B cell (primary cell): Measurements from ENCODE around the gene PRKG2. TPM values are rescaled to one million over a fixed set of nuclear protein-coding genes. Genes with fewer than 3 reads are reported as not detected.

ENCODE experiments used
- ATAC-seq: fragments of 200-7000 bp; cut with Tn5 transposase; one replicate; pipeline ENCODE4 v1.10.0; 2021; ENCODE audit warnings: low read depth, mild to moderate bottlenecking, moderate number of reproducible peaks, moderate library complexity
- CTCF ChIA-PET: fragments of 350-600 bp; sonication (Branson Sonifier 250); formaldehyde crosslinking; loops from one replicate; lab custom pipeline; 2021; ENCODE audit warnings: antibody characterized with exemption, inconsistent platforms; lab: Charles Lee
- POLR2A ChIA-PET: fragments of 350-600 bp; sonication (Branson Sonifier 250); formaldehyde crosslinking; loops from one replicate; lab custom pipeline; 2021; ENCODE audit warnings: antibody characterized with exemption; lab: Charles Lee
- DNase-seq: peaks from one replicate; pipeline ENCODE4 v3.0.0; 2013
- H2AFZ ChIP-seq: 2 replicates; pipeline ENCODE4 v1.6.1; 2012; ENCODE audit warnings: mild to moderate bottlenecking, low read depth, low read length; ENCODE audit not compliant: insufficient read depth, poor library complexity, severe bottlenecking
- H3K27ac ChIP-seq, 2 donors: 1 replicate in 1 of 2; 2 replicates in 1 of 2; pipeline ENCODE4 v1.5.1; 2012 to 2013; ENCODE audit warnings: low read length in 2 of 2, mild to moderate bottlenecking in 2 of 2, moderate library complexity in 1 of 2
- H3K27me3 ChIP-seq, 4 experiments: fragments of 200-600 bp in 1 of 4; sonication (generic) in 1 of 4; replicated peaks in 1 of 4; 1 replicate in 2 of 4; 2 replicates in 2 of 4; pipeline versions ENCODE4 v1.6.1 to v1.7.0; 2013 to 2016; ENCODE audit warnings: low read length in 3 of 4, mild to moderate bottlenecking in 2 of 4, mixed read lengths in 1 of 4, moderate library complexity in 1 of 4; ENCODE audit not compliant: insufficient read depth in 4 of 4, control insufficient read depth in 3 of 4; ENCODE audit errors: control extremely low read depth in 1 of 4
- H3K36me3 ChIP-seq, 2 experiments: replicated peaks in 1 of 2; 1 replicate in 1 of 2; 2 replicates in 1 of 2; pipeline versions ENCODE4 v1.6.1 to v1.7.1; 2013; ENCODE audit warnings: low read length in 1 of 2; ENCODE audit not compliant: insufficient read depth in 2 of 2, control insufficient read depth in 1 of 2; ENCODE audit errors: control extremely low read depth in 1 of 2, extremely low read depth in 1 of 2
- H3K4me1 ChIP-seq, 2 donors: fragments of 200-600 bp in 1 of 2; sonication (generic) in 1 of 2; 1 replicate in 1 of 2; 2 replicates in 1 of 2; pipeline versions ENCODE4 v1.5.1 to v1.6.1; 2013 to 2017; ENCODE audit warnings: low read length in 2 of 2; ENCODE audit not compliant: control insufficient read depth in 2 of 2, insufficient read depth in 2 of 2
- H3K4me2 ChIP-seq: replicated peaks from 2 replicates; pipeline ENCODE3; 2012; ENCODE audit warnings: mild to moderate bottlenecking, low read depth, low read length; ENCODE audit not compliant: poor library complexity, severe bottlenecking
- H3K4me3 ChIP-seq, 5 experiments: fragments of 200-600 bp in 1 of 5; sonication (generic) in 1 of 5; 1 replicate in 3 of 5; 2 replicates in 2 of 5; pipeline versions ENCODE4 v1.5.1 to v1.7.0; 2011 to 2016; ENCODE audit warnings: low read length in 4 of 5, mild to moderate bottlenecking in 4 of 5, low read depth in 2 of 5, control low read depth in 1 of 5, moderate library complexity in 1 of 5; ENCODE audit not compliant: insufficient read depth in 1 of 5; ENCODE audit errors: control extremely low read depth in 1 of 5, extremely low read depth in 1 of 5
- H3K79me2 ChIP-seq: fragments of 200-600 bp; sonication (generic); one replicate; pipeline ENCODE4 v1.6.0; 2016; ENCODE audit warnings: low read length; ENCODE audit not compliant: control insufficient read depth, insufficient read depth
- H3K9ac ChIP-seq: fragments of 200-600 bp; sonication (generic); 2 replicates; pipeline ENCODE4 v1.6.1; 2017; ENCODE audit warnings: mild to moderate bottlenecking, low read length, moderate library complexity
- H3K9me3 ChIP-seq, 3 donors: one replicate each; pipeline versions ENCODE4 v1.6.1 to v1.7.1; 2013; ENCODE audit warnings: low read length in 2 of 3; ENCODE audit not compliant: control insufficient read depth in 2 of 3, insufficient read depth in 1 of 3; ENCODE audit errors: control extremely low read depth in 1 of 3
- H4K20me1 ChIP-seq: 2 replicates; pipeline ENCODE4 v1.6.0; 2012; ENCODE audit warnings: mild to moderate bottlenecking, low read length; ENCODE audit not compliant: insufficient read depth, control insufficient read depth, poor library complexity, severe bottlenecking
- H3K27ac Mint-ChIP-seq: one replicate; pipeline ENCODE4 v1.8.0; 2021; ENCODE audit warnings: mixed read lengths
- H3K27me3 Mint-ChIP-seq: one replicate; pipeline ENCODE4 v1.8.0; 2021; ENCODE audit warnings: mixed read lengths
- H3K4me1 Mint-ChIP-seq: one replicate; pipeline ENCODE4 v1.8.0; 2021; ENCODE audit warnings: mixed read lengths
- H3K4me3 Mint-ChIP-seq: one replicate; pipeline ENCODE4 v1.8.0; 2021; ENCODE audit warnings: mixed read lengths
- H3K9me3 Mint-ChIP-seq: one replicate; pipeline ENCODE4 v1.8.0; 2022; ENCODE audit warnings: mixed read lengths; ENCODE audit not compliant: insufficient read depth
- EZH2 ChIP-seq: IDR thresholded peaks from 2 replicates; pipeline ENCODE4 v1.6.1; 2012; ENCODE audit warnings: borderline replicate concordance, low read depth, mild to moderate bottlenecking, moderate library complexity, low read length; ENCODE audit not compliant: insufficient read depth, poor library complexity, severe bottlenecking
- WGBS: methylation state at CpG from one replicate; pipeline ENCODE4 v1.1.5; 2013; ENCODE audit warnings: missing lambda C conversion rate; ENCODE audit not compliant: insufficient coverage; 5-methylcytosine and 5-hydroxymethylcytosine counted together
- intact Hi-C: fragments of 100-400 bp; cut with micrococcal nuclease; formaldehyde crosslinking; loops from one replicate; pipeline ENCODE4 v1.10.0; 2022
- polyA plus RNA-seq: library from polyadenylated mRNA; depleted of rRNA; stranded (reverse); fragments of >200 nt; gene quantifications from 2 replicates; pipeline ENCODE4 v1.2.3, GENCODE V29; 2012
- total RNA-seq, 2 donors: library from RNA; stranded (reverse); fragments of 120-200 nt in 1 of 2; gene quantifications; 1 replicate in 1 of 2; 2 replicates in 1 of 2; pipeline versions ENCODE4 v1.2.3 to v1.2.4, GENCODE V29; 2013 to 2022
- TF ChIP-seq, protein P1 (sequence below): fragments of 200-600 bp; IDR thresholded peaks from one replicate; pipeline ENCODE4 v1.8.0; 2022; ENCODE audit warnings: antibody characterized with exemption, mild to moderate bottlenecking

PRKG2 gene
- total and polyA plus RNA-seq, 2 donors (not counting 1 experiment from before 2014, with no cell fraction given) = 0.61 to 0.86 TPM

DNA sequence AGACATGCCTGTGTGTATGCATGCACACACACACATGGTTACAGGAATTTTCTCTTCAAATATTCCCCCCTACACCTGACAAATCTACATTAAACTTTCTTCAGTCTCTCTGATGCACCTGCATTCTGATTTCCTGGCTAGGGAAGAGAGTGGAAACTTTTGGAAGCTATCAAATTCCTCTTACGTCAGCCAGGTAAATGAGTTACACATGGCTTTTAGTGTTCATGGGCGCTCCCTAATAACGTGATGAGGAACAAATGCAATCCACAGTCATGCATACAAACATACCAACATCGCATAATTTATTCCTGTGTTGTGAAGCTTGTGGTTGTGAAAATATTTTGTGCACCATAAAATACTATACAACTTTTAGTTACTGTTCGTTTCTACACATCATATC is 149.6 kb downstream of the PRKG2 start:
- Mint-ChIP-seq H3K4me1 (peaks cover 8% of the 10 kb centered on the region), H3K27me3 (peaks cover 18% of the 10 kb centered on the region), H3K4me3 (no peak overlapping the region), H3K9me3 (no peaks in the 10 kb centered on the region), H3K27ac (no peak overlapping the region)
- Histone ChIP-seq H4K20me1 (no peaks in the 10 kb centered on the region), H3K4me2 (no peak overlapping the region), H2AFZ (no peak overlapping the region), H3K4me1 (peaks cover 0 to 3% of the 10 kb centered on the region in 2 donors), H3K9ac (no peak overlapping the region), H3K36me3 (no peaks in the 10 kb centered on the region), H3K4me3 (no peak overlapping the region), H3K27ac (no peak overlapping the region), H3K79me2 (no peaks in the 10 kb centered on the region), H3K9me3 (no peaks in the 10 kb centered on the region), H3K27me3 (no peaks in the 10 kb centered on the region)
- POLR2A ChIA-PET = no interaction called here
- no peak for DNase-seq
- TF ChIP-seq, protein P1, sequence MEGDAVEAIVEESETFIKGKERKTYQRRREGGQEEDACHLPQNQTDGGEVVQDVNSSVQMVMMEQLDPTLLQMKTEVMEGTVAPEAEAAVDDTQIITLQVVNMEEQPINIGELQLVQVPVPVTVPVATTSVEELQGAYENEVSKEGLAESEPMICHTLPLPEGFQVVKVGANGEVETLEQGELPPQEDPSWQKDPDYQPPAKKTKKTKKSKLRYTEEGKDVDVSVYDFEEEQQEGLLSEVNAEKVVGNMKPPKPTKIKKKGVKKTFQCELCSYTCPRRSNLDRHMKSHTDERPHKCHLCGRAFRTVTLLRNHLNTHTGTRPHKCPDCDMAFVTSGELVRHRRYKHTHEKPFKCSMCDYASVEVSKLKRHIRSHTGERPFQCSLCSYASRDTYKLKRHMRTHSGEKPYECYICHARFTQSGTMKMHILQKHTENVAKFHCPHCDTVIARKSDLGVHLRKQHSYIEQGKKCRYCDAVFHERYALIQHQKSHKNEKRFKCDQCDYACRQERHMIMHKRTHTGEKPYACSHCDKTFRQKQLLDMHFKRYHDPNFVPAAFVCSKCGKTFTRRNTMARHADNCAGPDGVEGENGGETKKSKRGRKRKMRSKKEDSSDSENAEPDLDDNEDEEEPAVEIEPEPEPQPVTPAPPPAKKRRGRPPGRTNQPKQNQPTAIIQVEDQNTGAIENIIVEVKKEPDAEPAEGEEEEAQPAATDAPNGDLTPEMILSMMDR = no peak
- TF ChIP-seq EZH2 = no peak
- ATAC-seq = no peak
- WGBS = no CpG with 5 or more reads among the region's 5 CpGs
- intact Hi-C loops = no loop called here
- CTCF ChIA-PET = interaction anchor here (3.2 kb wide), 1 partner anchor 14 kb away, joined by 12 read pairs; no protein-coding TSS in a partner anchor

GRCh38 chr4:81062001-81062400 is 153.0 kb downstream of the PRKG2 start:
- H2AFZ ChIP-seq = no peak overlapping the region
- peaks cover 6% of the 10 kb centered on the region for H3K4me1 Mint-ChIP-seq
- CTCF ChIA-PET = interaction anchor here (1.2 kb wide), 1 partner anchor 9 kb away, joined by 4 read pairs; no protein-coding TSS in a partner anchor
- ATAC-seq (no peak), DNase-seq (no peak)
- no peaks in the 10 kb centered on the region for H3K9me3 ChIP-seq
- H4K20me1 ChIP-seq = no peaks in the 10 kb centered on the region
- no peak overlapping the region for H3K27ac Mint-ChIP-seq
- H3K27ac ChIP-seq = no peak overlapping the region
- no peaks in the 10 kb centered on the region for H3K9me3 Mint-ChIP-seq
- intact Hi-C loops = no loop called here
- H3K79me2 ChIP-seq = no peaks in the 10 kb centered on the region
- no peak overlapping the region for H3K9ac ChIP-seq
- H3K4me3 ChIP-seq = no peak overlapping the region
- no peak for TF ChIP-seq EZH2
- TF ChIP-seq, protein P1 = no peak
- peaks cover 15% of the 10 kb centered on the region for H3K27me3 Mint-ChIP-seq
- peaks cover 0 to 3% of the 10 kb centered on the region in 2 donors for H3K4me1 ChIP-seq
- no peaks in the 10 kb centered on the region for H3K36me3 ChIP-seq
- H3K27me3 ChIP-seq = no peaks in the 10 kb centered on the region
- H3K4me2 ChIP-seq = no peak overlapping the region
- no peak overlapping the region for H3K4me3 Mint-ChIP-seq
- no CpG with 5 or more reads among the region's 1 CpG for WGBS
- POLR2A ChIA-PET = no interaction called here
